HepG2 (cell line): ENCODE results near the gene RAD1. TPM values are rescaled to one million over a fixed set of nuclear protein-coding genes. Genes with fewer than 3 reads are reported as not detected.

ENCODE experiments used
- FOXC1 ChIP-seq: sonication (generic); formaldehyde crosslinking; IDR thresholded peaks from 2 replicates; pipeline ENCODE4 v1.8.0; 2022; ENCODE audit warnings: mild to moderate bottlenecking, missing genetic modification reagents, borderline replicate concordance
- FOXM1 ChIP-seq: sonication (generic); formaldehyde crosslinking; IDR thresholded peaks from 2 replicates; pipeline ENCODE4 v1.5.0; 2020; ENCODE audit warnings: missing genetic modification reagents
- GATAD1 ChIP-seq: IDR thresholded peaks from 2 replicates; pipeline ENCODE4 v1.6.1; 2016; ENCODE audit warnings: missing genetic modification reagents, missing compliant biosample characterization
- KLF6 ChIP-seq: IDR thresholded peaks from 2 replicates; pipeline ENCODE4 v1.8.0; 2016; ENCODE audit warnings: missing biosample characterization, missing genetic modification reagents
- MAFG ChIP-seq: sonication (generic); formaldehyde crosslinking; IDR thresholded peaks from 2 replicates; pipeline ENCODE4 v1.5.1; 2020; ENCODE audit warnings: mild to moderate bottlenecking, missing genetic modification reagents
- ONECUT2 ChIP-seq: sonication (generic); formaldehyde crosslinking; IDR thresholded peaks from 2 replicates; pipeline ENCODE4 v1.4.0; 2020; ENCODE audit warnings: missing genetic modification reagents
- PAWR ChIP-seq: sonication (generic); formaldehyde crosslinking; IDR thresholded peaks from 2 replicates; pipeline ENCODE4 v1.4.0; 2020; ENCODE audit warnings: missing genetic modification reagents, mild to moderate bottlenecking, borderline replicate concordance
- PHF5A ChIP-seq: IDR thresholded peaks from one replicate; pipeline ENCODE4 v1.6.1; 2018; ENCODE audit warnings: low read depth, missing genetic modification reagents; ENCODE audit not compliant: unreplicated experiment
- POLR2A ChIP-seq, 2 experiments: IDR thresholded peaks; 2 replicates each; pipeline ENCODE4 v1.6.1; 2011; ENCODE audit warnings: low read depth in 2 of 2, low read length in 2 of 2, mild to moderate bottlenecking in 1 of 2, moderate library complexity in 1 of 2; ENCODE audit not compliant: insufficient read depth in 1 of 2
- PRPF4 ChIP-seq: fragments of 200-400 bp; formaldehyde crosslinking; IDR thresholded peaks from 2 replicates; pipeline ENCODE4 v1.6.1; 2016; ENCODE audit warnings: low read length, low read depth; ENCODE audit not compliant: poor library complexity, severe bottlenecking
- SP4 ChIP-seq: sonication (generic); formaldehyde crosslinking; IDR thresholded peaks from 2 replicates; pipeline ENCODE4 v1.8.1; 2023; ENCODE audit warnings: mild to moderate bottlenecking, missing genetic modification reagents
- TSC22D2 ChIP-seq: sonication (generic); formaldehyde crosslinking; IDR thresholded peaks from 2 replicates; pipeline ENCODE4 v1.5.1; 2020; ENCODE audit warnings: missing genetic modification reagents, mild to moderate bottlenecking, borderline replicate concordance
- ZFP36 ChIP-seq: fragments of 150-350 bp; IDR thresholded peaks from 2 replicates; pipeline ENCODE4 v1.6.1; 2018; ENCODE audit warnings: borderline replicate concordance, low read length, low read depth; ENCODE audit not compliant: partially characterized antibody
- ZNF331 ChIP-seq: sonication (generic); formaldehyde crosslinking; IDR thresholded peaks from 2 replicates; pipeline ENCODE4 v1.4.0; 2020; ENCODE audit warnings: missing genetic modification reagents
- ZNF841 ChIP-seq: sonication (generic); formaldehyde crosslinking; IDR thresholded peaks from 2 replicates; pipeline ENCODE4 v1.8.1; 2023; ENCODE audit warnings: missing genetic modification reagents, borderline replicate concordance
- ZSCAN30 ChIP-seq: sonication (generic); formaldehyde crosslinking; IDR thresholded peaks from 2 replicates; pipeline ENCODE4 v1.5.0; 2020; ENCODE audit warnings: mild to moderate bottlenecking, missing genetic modification reagents
- polyA plus RNA-seq, 8 experiments: library from polyadenylated mRNA; depleted of rRNA in 3 of 8; stranded (reverse) in 7 of 8; unstranded in 1 of 8; fragments of >200 nt; fragmentation: Illumina TruSeq in 4 of 8; extraction: Trizol in 4 of 8; gene quantifications; 2 replicates each; pipeline versions ENCODE4 v1.2.1 to v1.2.3, GENCODE V29; 2011 to 2016; ENCODE audit warnings: low read depth in 4 of 8, missing spikeins in 1 of 8, mixed read lengths in 1 of 8; ENCODE audit not compliant: insufficient read depth in 1 of 8
- total RNA-seq, 5 experiments: library from RNA; depleted of rRNA; stranded (reverse); fragments of >200 nt; fragmentation: Illumina TruSeq; extraction: Trizol; gene quantifications; 2 replicates each; pipeline ENCODE4 v1.2.3, GENCODE V29; 2016; ENCODE audit warnings: low read depth in 1 of 5
- TF ChIP-seq, protein P1 (sequence below): sonication (generic); formaldehyde crosslinking; IDR thresholded peaks from 2 replicates; pipeline ENCODE4 v1.5.1; 2020; ENCODE audit warnings: missing genetic modification reagents, mild to moderate bottlenecking, borderline replicate concordance
- TF ChIP-seq, protein P2 (sequence below): sonication (generic); formaldehyde crosslinking; IDR thresholded peaks from 2 replicates; pipeline ENCODE4 v1.4.0; 2020; ENCODE audit warnings: missing genetic modification reagents
- TF ChIP-seq, protein P3 (sequence below): sonication (generic); formaldehyde crosslinking; IDR thresholded peaks from 2 replicates; pipeline ENCODE4 v1.4.0; 2020; ENCODE audit warnings: mild to moderate bottlenecking, low read depth, missing genetic modification reagents
- TF ChIP-seq, protein P4 (sequence below): sonication (generic); formaldehyde crosslinking; IDR thresholded peaks from 2 replicates; pipeline ENCODE4 v1.4.0; 2020; ENCODE audit warnings: missing genetic modification reagents
- TF ChIP-seq, protein P5 (sequence below), 2 experiments: fragments of 450-650 bp in 1 of 2; sonication (generic) in 1 of 2; formaldehyde crosslinking; IDR thresholded peaks; 2 replicates each; pipeline versions ENCODE4 v1.5.0 to v1.8.0; 2020 to 2022; ENCODE audit warnings: mild to moderate bottlenecking in 1 of 2, missing genetic modification reagents in 1 of 2

RAD1 gene
- total and polyA plus RNA-seq, 2 of the 13 experiments (the other 11 are each of a cell fraction or from before 2014, with no cell fraction given), result 14.7 to 39.1 TPM

DNA sequence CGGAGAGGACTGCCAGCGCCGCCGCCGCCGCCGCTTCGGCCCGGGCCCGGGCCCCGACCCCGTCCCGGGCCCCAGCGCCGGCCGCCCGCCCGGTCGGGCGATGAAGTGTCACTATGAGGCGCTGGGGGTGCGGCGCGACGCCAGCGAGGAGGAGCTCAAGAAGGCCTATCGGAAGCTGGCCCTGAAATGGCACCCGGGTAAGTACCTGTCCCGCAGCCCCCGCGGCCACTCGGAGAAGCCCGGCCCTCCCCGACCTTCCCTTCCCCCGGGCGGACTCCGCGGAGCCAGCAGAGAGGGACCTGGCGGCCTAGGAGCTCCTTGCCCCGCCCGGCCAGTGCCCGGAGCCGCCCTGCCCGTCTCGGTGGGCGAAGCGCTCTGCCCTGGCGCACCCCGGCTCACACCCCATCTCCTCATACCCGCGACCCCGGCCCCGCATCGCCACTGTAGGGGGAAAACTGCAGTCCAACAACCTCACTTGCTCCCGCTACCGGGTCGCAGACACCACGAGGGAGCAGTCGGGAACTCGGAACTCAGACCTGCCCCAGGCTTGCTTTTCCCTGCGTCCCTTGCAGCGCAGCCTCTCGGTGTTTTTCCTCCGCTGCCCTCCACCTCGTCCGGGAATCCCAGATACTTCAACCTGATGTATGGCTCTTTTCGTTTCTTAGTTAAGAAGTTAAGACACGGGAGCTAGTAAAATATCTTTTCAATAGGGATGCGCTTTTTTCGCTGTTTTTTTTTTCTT lies 14.6 kb upstream of the RAD1 start (continued):
- TF ChIP-seq, protein P1, sequence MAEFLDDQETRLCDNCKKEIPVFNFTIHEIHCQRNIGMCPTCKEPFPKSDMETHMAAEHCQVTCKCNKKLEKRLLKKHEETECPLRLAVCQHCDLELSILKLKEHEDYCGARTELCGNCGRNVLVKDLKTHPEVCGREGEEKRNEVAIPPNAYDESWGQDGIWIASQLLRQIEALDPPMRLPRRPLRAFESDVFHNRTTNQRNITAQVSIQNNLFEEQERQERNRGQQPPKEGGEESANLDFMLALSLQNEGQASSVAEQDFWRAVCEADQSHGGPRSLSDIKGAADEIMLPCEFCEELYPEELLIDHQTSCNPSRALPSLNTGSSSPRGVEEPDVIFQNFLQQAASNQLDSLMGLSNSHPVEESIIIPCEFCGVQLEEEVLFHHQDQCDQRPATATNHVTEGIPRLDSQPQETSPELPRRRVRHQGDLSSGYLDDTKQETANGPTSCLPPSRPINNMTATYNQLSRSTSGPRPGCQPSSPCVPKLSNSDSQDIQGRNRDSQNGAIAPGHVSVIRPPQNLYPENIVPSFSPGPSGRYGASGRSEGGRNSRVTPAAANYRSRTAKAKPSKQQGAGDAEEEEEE (CRISPR knock-in tag), result no peak
- TF ChIP-seq, protein P2, sequence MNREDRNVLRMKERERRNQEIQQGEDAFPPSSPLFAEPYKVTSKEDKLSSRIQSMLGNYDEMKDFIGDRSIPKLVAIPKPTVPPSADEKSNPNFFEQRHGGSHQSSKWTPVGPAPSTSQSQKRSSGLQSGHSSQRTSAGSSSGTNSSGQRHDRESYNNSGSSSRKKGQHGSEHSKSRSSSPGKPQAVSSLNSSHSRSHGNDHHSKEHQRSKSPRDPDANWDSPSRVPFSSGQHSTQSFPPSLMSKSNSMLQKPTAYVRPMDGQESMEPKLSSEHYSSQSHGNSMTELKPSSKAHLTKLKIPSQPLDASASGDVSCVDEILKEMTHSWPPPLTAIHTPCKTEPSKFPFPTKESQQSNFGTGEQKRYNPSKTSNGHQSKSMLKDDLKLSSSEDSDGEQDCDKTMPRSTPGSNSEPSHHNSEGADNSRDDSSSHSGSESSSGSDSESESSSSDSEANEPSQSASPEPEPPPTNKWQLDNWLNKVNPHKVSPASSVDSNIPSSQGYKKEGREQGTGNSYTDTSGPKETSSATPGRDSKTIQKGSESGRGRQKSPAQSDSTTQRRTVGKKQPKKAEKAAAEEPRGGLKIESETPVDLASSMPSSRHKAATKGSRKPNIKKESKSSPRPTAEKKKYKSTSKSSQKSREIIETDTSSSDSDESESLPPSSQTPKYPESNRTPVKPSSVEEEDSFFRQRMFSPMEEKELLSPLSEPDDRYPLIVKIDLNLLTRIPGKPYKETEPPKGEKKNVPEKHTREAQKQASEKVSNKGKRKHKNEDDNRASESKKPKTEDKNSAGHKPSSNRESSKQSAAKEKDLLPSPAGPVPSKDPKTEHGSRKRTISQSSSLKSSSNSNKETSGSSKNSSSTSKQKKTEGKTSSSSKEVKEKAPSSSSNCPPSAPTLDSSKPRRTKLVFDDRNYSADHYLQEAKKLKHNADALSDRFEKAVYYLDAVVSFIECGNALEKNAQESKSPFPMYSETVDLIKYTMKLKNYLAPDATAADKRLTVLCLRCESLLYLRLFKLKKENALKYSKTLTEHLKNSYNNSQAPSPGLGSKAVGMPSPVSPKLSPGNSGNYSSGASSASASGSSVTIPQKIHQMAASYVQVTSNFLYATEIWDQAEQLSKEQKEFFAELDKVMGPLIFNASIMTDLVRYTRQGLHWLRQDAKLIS (CRISPR knock-in tag), result no peak; the same call in 1 of the 2 replicates
- TF ChIP-seq TSC22D2 (CRISPR knock-in tag) (no peak), KLF6 (CRISPR knock-in tag) (no peak), FOXM1 (CRISPR knock-in tag) (no peak), PRPF4 (no peak), POLR2A (IDR thresholded peaks at IDR 0.05; ENCODE audit: insufficient read depth in 1 of 2, low read depth in 2 of 2, low read length in 2 of 2) (peak; percentile 56 to 63; a peak in 3 of 4 replicates), ZNF841 (CRISPR knock-in tag) (no peak), ONECUT2 (no peak), ZSCAN30 (no peak), FOXC1 (CRISPR knock-in tag) (no peak), ZNF331 (CRISPR knock-in tag) (peak; percentile 15; the same call in 1 of the 2 replicates), SP4 (CRISPR knock-in tag) (no peak; the same call in 1 of the 2 replicates), ZFP36 (no peak), PHF5A (CRISPR knock-in tag) (no peak), PAWR (CRISPR knock-in tag) (no peak), MAFG (no peak), GATAD1 (CRISPR knock-in tag) (0 out of 2 replicates have a peak, but pooled peaks have one; percentile 39)
- TF ChIP-seq, protein P3, sequence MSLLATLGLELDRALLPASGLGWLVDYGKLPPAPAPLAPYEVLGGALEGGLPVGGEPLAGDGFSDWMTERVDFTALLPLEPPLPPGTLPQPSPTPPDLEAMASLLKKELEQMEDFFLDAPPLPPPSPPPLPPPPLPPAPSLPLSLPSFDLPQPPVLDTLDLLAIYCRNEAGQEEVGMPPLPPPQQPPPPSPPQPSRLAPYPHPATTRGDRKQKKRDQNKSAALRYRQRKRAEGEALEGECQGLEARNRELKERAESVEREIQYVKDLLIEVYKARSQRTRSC, result no peak
- TF ChIP-seq, protein P4, sequence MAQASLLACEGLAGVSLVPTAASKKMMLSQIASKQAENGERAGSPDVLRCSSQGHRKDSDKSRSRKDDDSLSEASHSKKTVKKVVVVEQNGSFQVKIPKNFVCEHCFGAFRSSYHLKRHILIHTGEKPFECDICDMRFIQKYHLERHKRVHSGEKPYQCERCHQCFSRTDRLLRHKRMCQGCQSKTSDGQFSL (CRISPR knock-in tag), result no peak
- TF ChIP-seq, protein P5, sequence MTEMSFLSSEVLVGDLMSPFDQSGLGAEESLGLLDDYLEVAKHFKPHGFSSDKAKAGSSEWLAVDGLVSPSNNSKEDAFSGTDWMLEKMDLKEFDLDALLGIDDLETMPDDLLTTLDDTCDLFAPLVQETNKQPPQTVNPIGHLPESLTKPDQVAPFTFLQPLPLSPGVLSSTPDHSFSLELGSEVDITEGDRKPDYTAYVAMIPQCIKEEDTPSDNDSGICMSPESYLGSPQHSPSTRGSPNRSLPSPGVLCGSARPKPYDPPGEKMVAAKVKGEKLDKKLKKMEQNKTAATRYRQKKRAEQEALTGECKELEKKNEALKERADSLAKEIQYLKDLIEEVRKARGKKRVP (CRISPR knock-in tag; IDR thresholded peaks at IDR 0.05), result no peak
